CD14-positive monocyte (primary cell): ENCODE results near the gene NTSR2. TPM values are rescaled to one million over a fixed set of nuclear protein-coding genes. Genes with fewer than 3 reads are reported as not detected.

Experiments used
- DNase-seq, 3 donors: peaks; one replicate each; pipeline ENCODE4 v3.0.0-alpha.2; 2011 to 2022
- H2AFZ ChIP-seq: 2 replicates; pipeline ENCODE4 v1.6.0; 2012; ENCODE audit warnings: mild to moderate bottlenecking, low read depth, low read length, inconsistent platforms; ENCODE audit not compliant: insufficient read depth, poor library complexity, severe bottlenecking
- H3K27ac ChIP-seq, 2 donors: 1 replicate in 1 of 2; 2 replicates in 1 of 2; pipeline ENCODE4 v1.5.1; 2012 to 2013; ENCODE audit warnings: low read length in 2 of 2, control low read depth in 1 of 2, inconsistent platforms in 1 of 2, low read depth in 1 of 2, mild to moderate bottlenecking in 1 of 2
- H3K27me3 ChIP-seq, 2 donors: one replicate each; pipeline versions ENCODE4 v1.6.0 to v1.6.1; 2011 to 2013; ENCODE audit warnings: low read length in 2 of 2; ENCODE audit not compliant: control insufficient read depth in 2 of 2, insufficient read depth in 2 of 2
- H3K36me3 ChIP-seq, 2 donors: replicated peaks in 1 of 2; 1 replicate in 1 of 2; 2 replicates in 1 of 2; pipeline versions ENCODE4 v1.5.1 to v1.6.1; 2012 to 2013; ENCODE audit warnings: low read length in 2 of 2, control low read depth in 1 of 2, inconsistent platforms in 1 of 2, mild to moderate bottlenecking in 1 of 2; ENCODE audit not compliant: insufficient read depth in 2 of 2, control insufficient read depth in 1 of 2
- H3K4me1 ChIP-seq, 2 donors: 1 replicate in 1 of 2; 2 replicates in 1 of 2; pipeline versions ENCODE4 v1.5.1 to v1.6.1; 2012 to 2013; ENCODE audit warnings: low read length in 2 of 2, control low read depth in 1 of 2, inconsistent platforms in 1 of 2, mild to moderate bottlenecking in 1 of 2, moderate library complexity in 1 of 2; ENCODE audit not compliant: insufficient read depth in 2 of 2, control insufficient read depth in 1 of 2
- H3K4me2 ChIP-seq: replicated peaks from 2 replicates; pipeline ENCODE3; 2012; ENCODE audit warnings: low read length, moderate library complexity, mild to moderate bottlenecking; ENCODE audit not compliant: poor library complexity, severe bottlenecking; ENCODE audit errors: extremely low read depth
- H3K4me3 ChIP-seq, 3 experiments: fragments of 200-600 bp in 1 of 3; sonication (generic) in 1 of 3; replicated peaks in 1 of 3; 1 replicate in 2 of 3; 2 replicates in 1 of 3; pipeline ENCODE4 v1.5.1; 2011 to 2013; ENCODE audit warnings: low read length in 3 of 3, mild to moderate bottlenecking in 3 of 3, control low read depth in 2 of 3, low read depth in 2 of 3, inconsistent platforms in 1 of 3, moderate library complexity in 1 of 3
- H3K79me2 ChIP-seq: 2 replicates; pipeline ENCODE4 v1.6.0; 2012; ENCODE audit warnings: mild to moderate bottlenecking, control low read depth, inconsistent platforms, low read length, moderate library complexity; ENCODE audit not compliant: insufficient read depth
- H3K9ac ChIP-seq: 2 replicates; pipeline ENCODE4 v1.6.0; 2017; ENCODE audit warnings: low read length, mild to moderate bottlenecking; ENCODE audit not compliant: insufficient read depth, poor library complexity, severe bottlenecking
- H3K9me3 ChIP-seq, 2 donors: replicated peaks in 1 of 2; 1 replicate in 1 of 2; 2 replicates in 1 of 2; pipeline versions ENCODE4 v1.5.1 to v1.6.1; 2012 to 2013; ENCODE audit warnings: low read length in 2 of 2, control low read depth in 1 of 2; ENCODE audit not compliant: control insufficient read depth in 1 of 2, insufficient read depth in 1 of 2
- H4K20me1 ChIP-seq: 2 replicates; pipeline ENCODE4 v1.6.0; 2012; ENCODE audit warnings: mild to moderate bottlenecking, low read length, control low read depth, moderate library complexity; ENCODE audit not compliant: insufficient read depth
- H3K27ac Mint-ChIP-seq, 7 donors: one replicate each; pipeline ENCODE4 v1.8.0; 2020; ENCODE audit warnings: mild to moderate bottlenecking in 7 of 7, mixed read lengths in 7 of 7, moderate library complexity in 6 of 7, inconsistent platforms in 2 of 7
- H3K27me3 Mint-ChIP-seq, 3 donors: one replicate each; pipeline ENCODE4 v1.8.0; 2021 to 2022; ENCODE audit warnings: low read depth in 3 of 3, mild to moderate bottlenecking in 3 of 3, mixed read lengths in 3 of 3, moderate library complexity in 3 of 3, inconsistent platforms in 1 of 3
- H3K36me3 Mint-ChIP-seq, 2 donors: one replicate each; pipeline ENCODE4 v1.8.0; 2020; ENCODE audit warnings: mixed read lengths in 2 of 2, inconsistent platforms in 1 of 2, mild to moderate bottlenecking in 1 of 2
- H3K4me1 Mint-ChIP-seq: one replicate; pipeline ENCODE4 v1.8.0; 2020; ENCODE audit warnings: mild to moderate bottlenecking, mixed read lengths
- H3K4me3 Mint-ChIP-seq, 2 donors: one replicate each; pipeline ENCODE4 v1.8.0; 2020; ENCODE audit warnings: mild to moderate bottlenecking in 2 of 2, mixed read lengths in 2 of 2, moderate library complexity in 1 of 2
- H3K9me3 Mint-ChIP-seq, 7 donors: one replicate each; pipeline ENCODE4 v1.8.0; 2020 to 2022; ENCODE audit warnings: mixed read lengths in 7 of 7, mild to moderate bottlenecking in 6 of 7, moderate library complexity in 6 of 7, inconsistent platforms in 2 of 7
- CTCF ChIP-seq: fragments of 200-600 bp; IDR thresholded peaks from one replicate; pipeline ENCODE4 v1.8.0; 2022; ENCODE audit warnings: antibody characterized with exemption, mild to moderate bottlenecking
- whole genome bisulfite sequencing: methylation state at CpG from one replicate; pipeline ENCODE4 v1.1.5; 2013; ENCODE audit warnings: missing lambda C conversion rate; ENCODE audit not compliant: insufficient coverage; 5-methylcytosine and 5-hydroxymethylcytosine counted together
- intact Hi-C, 2 donors: fragments of 100-400 bp; cut with micrococcal nuclease; formaldehyde crosslinking; loops; one replicate each; pipeline versions ENCODE4 v1.15.0 to v1.15.1; 2023
- polyA plus RNA-seq, 3 donors: library from polyadenylated mRNA; depleted of rRNA in 1 of 3; unstranded in 2 of 3; stranded (reverse) in 1 of 3; fragments of 300-500 nt in 2 of 3; fragments of >200 nt in 1 of 3; fragmentation: Illumina TruSeq in 2 of 3; gene quantifications; 1 replicate in 2 of 3; 2 replicates in 1 of 3; pipeline ENCODE4 v1.2.3, GENCODE V29; 2012 to 2021

NTSR2 gene
- polyA plus RNA-seq, 3 donors = not detected

GRCh38 chr2:11656252-11656651 lies 13.7 kb downstream of the NTSR2 start:
- no peak overlapping the region for H3K9ac ChIP-seq
- Mint-ChIP-seq H3K36me3 (no peaks in the 10 kb centered on the region), H3K27me3 (peaks cover 2 to 6% (median 5%) of the 10 kb centered on the region in 3 donors), H3K4me3 (no peak overlapping the region), H3K4me1 (no peaks in the 10 kb centered on the region), H3K9me3 (peaks cover 0 to 2% (median 0%) of the 10 kb centered on the region in 7 donors), H3K27ac (no peak overlapping the region)
- no peak overlapping the region for H3K4me3 ChIP-seq
- H4K20me1 ChIP-seq = no peaks in the 10 kb centered on the region
- H3K27ac ChIP-seq = no peak overlapping the region
- WGBS = no CpG with 5 or more reads among the region's 1 CpG
- TF ChIP-seq CTCF = no peak
- no peak for DNase-seq
- no peak overlapping the region for H3K4me2 ChIP-seq
- peaks cover 0 to 2% of the 10 kb centered on the region in 2 donors for H3K27me3 ChIP-seq
- H3K4me1 ChIP-seq = no peaks in the 10 kb centered on the region
- no peaks in the 10 kb centered on the region for H3K79me2 ChIP-seq
- intact Hi-C loops = no loop called here
- H3K9me3 ChIP-seq = no peaks in the 10 kb centered on the region
- H2AFZ ChIP-seq = no peak overlapping the region
- H3K36me3 ChIP-seq = no peaks in the 10 kb centered on the region

DNA sequence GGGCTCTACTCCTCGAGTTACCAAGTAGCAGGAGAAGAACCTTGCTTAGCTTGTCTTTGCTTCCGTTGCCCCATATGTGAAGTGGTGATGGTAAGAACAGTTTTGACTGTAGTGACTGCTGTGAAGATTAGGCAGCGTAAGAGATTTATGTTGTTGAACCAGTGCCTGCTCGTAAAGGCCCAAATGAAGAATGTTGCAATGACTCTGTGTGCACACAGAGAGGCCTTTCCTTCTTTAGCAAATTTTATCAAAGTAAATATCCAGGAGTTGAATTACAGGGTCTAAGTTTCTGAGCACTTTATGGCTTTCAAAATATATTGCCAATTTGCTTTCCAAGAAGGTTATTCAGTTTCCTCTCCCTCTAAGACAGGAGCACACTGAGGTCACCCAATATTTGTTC lies 14.5 kb downstream of the NTSR2 start:
- Histone ChIP-seq H3K9ac (no peak overlapping the region), H3K79me2 (no peaks in the 10 kb centered on the region), H3K27me3 (no peaks in the 10 kb centered on the region), H4K20me1 (no peaks in the 10 kb centered on the region), H3K9me3 (no peaks in the 10 kb centered on the region), H3K4me3 (no peak overlapping the region), H3K4me1 (no peaks in the 10 kb centered on the region), H2AFZ (no peak overlapping the region), H3K27ac (no peak overlapping the region), H3K36me3 (no peaks in the 10 kb centered on the region), H3K4me2 (no peak overlapping the region)
- Mint-ChIP-seq H3K9me3 (peaks cover 0 to 2% (median 0%) of the 10 kb centered on the region in 7 donors), H3K4me3 (no peak overlapping the region), H3K27ac (no peak overlapping the region), H3K27me3 (peaks cover 2 to 5% (median 5%) of the 10 kb centered on the region in 3 donors), H3K4me1 (no peaks in the 10 kb centered on the region), H3K36me3 (no peaks in the 10 kb centered on the region)
- intact Hi-C loops = no loop called here
- no peak for DNase-seq
- TF ChIP-seq CTCF = no peak
- WGBS = 70% methylated on average over 2 of the region's 4 CpGs
